Fibroblast of mammary gland (primary cell): Measurements from ENCODE around the gene KRTAP10-3.

ENCODE experiments used
- DNase-seq: peaks from one replicate; pipeline ENCODE4 v3.0.0-alpha.2; 2010; ENCODE audit warnings: low read depth
- H3K4me3 ChIP-seq: 2 replicates; pipeline ENCODE4 v1.5.1; 2011; ENCODE audit warnings: low read depth, mild to moderate bottlenecking, low read length, moderate library complexity; ENCODE audit not compliant: control insufficient read depth
- CTCF ChIP-seq: conservative IDR thresholded peaks from 2 replicates; pipeline ENCODE4 v1.5.1; 2011; ENCODE audit warnings: low read depth, low read length, inconsistent platforms; ENCODE audit not compliant: control insufficient read depth, insufficient read depth

The KRTAP10-3 gene

GRCh38 chr21:44571844-44572782, 13.5 kb upstream of the KRTAP10-3 start:
- no peak for DNase-seq
- no peak for TF ChIP-seq CTCF

DNA sequence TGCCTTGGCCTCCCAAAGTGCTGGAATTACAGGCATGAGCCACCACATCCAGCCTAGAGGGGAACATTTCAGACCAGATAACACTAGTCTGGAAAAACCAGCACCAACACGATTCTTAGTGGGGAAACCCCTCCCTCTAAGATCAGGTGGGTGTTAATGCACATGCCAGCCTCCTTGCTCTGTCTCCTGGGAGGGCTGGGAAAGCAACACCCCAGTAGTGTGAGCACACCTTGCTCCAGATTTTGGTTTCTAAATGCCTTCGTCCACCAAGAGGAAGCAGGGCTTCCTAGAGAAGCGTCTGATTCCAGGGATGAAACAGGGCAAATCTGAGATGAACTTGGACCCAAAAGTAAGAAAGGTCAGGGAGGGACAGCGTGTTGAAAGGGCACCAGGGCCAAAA, 12.7 kb upstream of the KRTAP10-3 start:
- H3K4me3 ChIP-seq = no peak overlapping the region
- TF ChIP-seq CTCF = no peak
- DNase-seq = no peak

More at GRCh38 chr21:44571844-44572782, 13.5 kb upstream of the KRTAP10-3 start:
- H3K4me3 ChIP-seq = no peak overlapping the region

DNA sequence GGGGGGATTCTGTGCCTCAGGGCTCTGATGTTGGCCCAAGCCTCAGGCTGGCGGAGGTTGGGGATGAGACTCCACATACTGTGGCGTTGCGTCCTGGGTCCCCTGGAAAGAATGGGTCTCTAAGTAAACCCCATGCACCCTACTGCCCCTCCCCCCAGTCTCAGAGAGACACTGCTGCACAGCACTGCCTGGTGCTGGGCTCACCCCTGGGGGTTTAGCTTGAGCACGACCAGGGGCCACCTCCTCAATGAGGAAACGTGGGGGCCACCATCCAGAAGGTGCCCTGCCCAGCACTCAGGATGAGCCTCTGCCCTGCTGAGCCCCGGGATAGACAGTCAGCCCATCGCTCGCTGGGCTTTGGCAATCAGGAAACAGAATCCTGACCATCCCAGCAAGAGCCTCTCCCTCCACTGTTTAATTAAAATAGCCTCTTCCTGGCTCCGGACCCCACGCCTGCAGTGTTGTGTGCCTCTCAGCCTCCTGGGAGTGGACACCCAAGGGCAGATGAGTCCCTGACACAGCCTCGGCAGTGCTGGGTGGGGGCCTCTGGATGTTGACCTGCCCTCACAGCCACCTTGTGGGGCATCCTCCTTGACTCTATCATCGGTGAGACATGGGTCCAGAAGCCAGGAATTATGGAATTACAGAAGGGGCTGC, 11.4 kb upstream of the KRTAP10-3 start:
- no peak for TF ChIP-seq CTCF
- DNase-seq = no peak
- H3K4me3 ChIP-seq = no peak overlapping the region

- H3K4me3 ChIP-seq = no peak overlapping the region
- no peak for DNase-seq
- no peak for TF ChIP-seq CTCF
Measured at GRCh38 chr21:44568667-44569556, 10.3 kb upstream of the KRTAP10-3 start.

- no peak overlapping the region for H3K4me3 ChIP-seq
- TF ChIP-seq CTCF = no peak
- DNase-seq = no peak
Measured at GRCh38 chr21:44568261-44568660, 9.7 kb upstream of the KRTAP10-3 start.

DNA sequence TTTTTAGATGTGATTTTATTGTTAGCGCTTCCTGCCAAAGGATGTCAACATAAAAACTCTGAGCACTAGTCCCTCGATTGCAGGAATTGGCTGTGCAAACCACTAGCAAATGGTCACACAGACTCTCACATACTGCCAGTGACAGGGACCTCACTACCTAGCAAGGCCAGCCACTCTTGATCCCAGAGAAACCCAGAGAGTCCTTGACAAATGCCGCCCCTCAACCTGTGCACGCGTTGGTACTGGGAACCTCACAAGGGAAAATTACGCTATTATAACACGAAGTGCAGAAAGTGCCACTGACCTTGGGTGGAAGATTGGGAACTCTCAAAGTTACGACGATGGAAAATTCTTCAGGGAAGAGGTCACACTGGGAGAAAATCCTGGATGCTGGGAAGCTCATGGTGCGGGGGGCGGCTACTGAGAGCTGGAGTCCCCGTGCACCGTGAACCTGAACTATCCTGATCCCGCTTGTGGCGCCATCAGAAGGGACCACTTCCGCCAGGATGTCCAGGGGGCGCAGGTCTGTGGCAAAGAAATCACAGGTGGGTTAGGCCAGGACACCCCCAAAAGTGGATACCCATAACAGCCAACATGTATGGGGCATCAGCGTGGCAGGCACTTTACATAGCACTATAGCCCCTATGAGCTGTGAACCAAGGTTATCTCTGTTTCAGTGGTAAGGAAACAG, 9.0 kb upstream of the KRTAP10-3 start:
- no peak overlapping the region for H3K4me3 ChIP-seq
- no peak for TF ChIP-seq CTCF
- no peak for DNase-seq
